HG02943 (cell line): Measurements from ENCODE around the gene CORO1C.
"Not testable (repeated sequence)": the region's sequence is repeated elsewhere in the genome, so short reads cannot be mapped to it uniquely, and the experiment has no call there.

Experiments used
- ATAC-seq: cut with Tn5 transposase; IDR thresholded peaks from one replicate; pipeline ENCODE4 v1.9.1; 2021; ENCODE audit warnings: mild to moderate bottlenecking, low read depth, moderate library complexity; ENCODE audit not compliant: unreplicated experiment

CORO1C gene

GRCh38 chr12:108620236-108620879, 111.0 kb downstream of the CORO1C start:
- no peak for ATAC-seq

GRCh38 chr12:108619369-108620160, 111.8 kb downstream of the CORO1C start:
- ATAC-seq = no peak

- not testable (repeated sequence) for ATAC-seq
These were observed 112.4 kb downstream of the CORO1C start for GRCh38 chr12:108618953-108619274.

- ATAC-seq = no peak
These were observed 113.0 kb downstream of the CORO1C start for GRCh38 chr12:108618079-108618952.

GRCh38 chr12:108616941-108617858, 114.1 kb downstream of the CORO1C start:
- ATAC-seq = no peak

GRCh38 chr12:108616359-108616758, 115.0 kb downstream of the CORO1C start:
- no peak for ATAC-seq

- ATAC-seq = no peak
These were observed 115.4 kb downstream of the CORO1C start for GRCh38 chr12:108615918-108616317.

- no peak for ATAC-seq
These were observed 116.7 kb downstream of the CORO1C start for GRCh38 chr12:108614639-108615038.

GRCh38 chr12:108614041-108614440, 117.3 kb downstream of the CORO1C start:
- no peak for ATAC-seq

- ATAC-seq = no peak
These were observed 117.8 kb downstream of the CORO1C start for GRCh38 chr12:108613548-108613947.

GRCh38 chr12:108612788-108613282, 118.5 kb downstream of the CORO1C start:
- ATAC-seq = no peak

- no peak for ATAC-seq
These were observed 119.4 kb downstream of the CORO1C start for GRCh38 chr12:108611884-108612415.

GRCh38 chr12:108610856-108611605, 120.3 kb downstream of the CORO1C start:
- no peak for ATAC-seq

- ATAC-seq = no peak
These were observed 120.9 kb downstream of the CORO1C start for GRCh38 chr12:108610336-108610815.

GRCh38 chr12:108609537-108610335, 121.6 kb downstream of the CORO1C start:
- ATAC-seq = no peak

GRCh38 chr12:108608616-108609015, 122.7 kb downstream of the CORO1C start:
- no peak for ATAC-seq

- no peak for ATAC-seq
These were observed 123.2 kb downstream of the CORO1C start for GRCh38 chr12:108607981-108608600.

GRCh38 chr12:108606492-108606891, 124.8 kb downstream of the CORO1C start:
- ATAC-seq = no peak
